Measurements from ENCODE around the gene MALT1. TPM values are rescaled to one million over a fixed set of nuclear protein-coding genes. Genes with fewer than 3 reads are reported as not detected.

Gene MALT1, protein sequence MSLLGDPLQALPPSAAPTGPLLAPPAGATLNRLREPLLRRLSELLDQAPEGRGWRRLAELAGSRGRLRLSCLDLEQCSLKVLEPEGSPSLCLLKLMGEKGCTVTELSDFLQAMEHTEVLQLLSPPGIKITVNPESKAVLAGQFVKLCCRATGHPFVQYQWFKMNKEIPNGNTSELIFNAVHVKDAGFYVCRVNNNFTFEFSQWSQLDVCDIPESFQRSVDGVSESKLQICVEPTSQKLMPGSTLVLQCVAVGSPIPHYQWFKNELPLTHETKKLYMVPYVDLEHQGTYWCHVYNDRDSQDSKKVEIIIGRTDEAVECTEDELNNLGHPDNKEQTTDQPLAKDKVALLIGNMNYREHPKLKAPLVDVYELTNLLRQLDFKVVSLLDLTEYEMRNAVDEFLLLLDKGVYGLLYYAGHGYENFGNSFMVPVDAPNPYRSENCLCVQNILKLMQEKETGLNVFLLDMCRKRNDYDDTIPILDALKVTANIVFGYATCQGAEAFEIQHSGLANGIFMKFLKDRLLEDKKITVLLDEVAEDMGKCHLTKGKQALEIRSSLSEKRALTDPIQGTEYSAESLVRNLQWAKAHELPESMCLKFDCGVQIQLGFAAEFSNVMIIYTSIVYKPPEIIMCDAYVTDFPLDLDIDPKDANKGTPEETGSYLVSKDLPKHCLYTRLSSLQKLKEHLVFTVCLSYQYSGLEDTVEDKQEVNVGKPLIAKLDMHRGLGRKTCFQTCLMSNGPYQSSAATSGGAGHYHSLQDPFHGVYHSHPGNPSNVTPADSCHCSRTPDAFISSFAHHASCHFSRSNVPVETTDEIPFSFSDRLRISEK
- polyA plus RNA-seq (2011; rRNA removed) (30.0 and 30.7 TPM in 2 replicates), polyA plus RNA-seq (2017; fragmentation: RNase III; extraction: RNeasy Plus Mini Kit Qiagen cat#74134 plus additional on column Dnase treatment) (28.0 to 34.0 TPM (median 33.3 TPM) in 3 replicates), polyA minus RNA-seq (2011; rRNA and poly(A)+ RNA removed) (17.7 and 20.4 TPM in 2 replicates)
- 5.9 and 6.5 TPM in 2 replicates for polyA plus RNA-seq (2012; cell fraction: cytosol; rRNA removed)
- polyA plus RNA-seq (2012; cell fraction: nucleus; rRNA removed): 3.8 and 5.5 TPM in 2 replicates

DNA sequence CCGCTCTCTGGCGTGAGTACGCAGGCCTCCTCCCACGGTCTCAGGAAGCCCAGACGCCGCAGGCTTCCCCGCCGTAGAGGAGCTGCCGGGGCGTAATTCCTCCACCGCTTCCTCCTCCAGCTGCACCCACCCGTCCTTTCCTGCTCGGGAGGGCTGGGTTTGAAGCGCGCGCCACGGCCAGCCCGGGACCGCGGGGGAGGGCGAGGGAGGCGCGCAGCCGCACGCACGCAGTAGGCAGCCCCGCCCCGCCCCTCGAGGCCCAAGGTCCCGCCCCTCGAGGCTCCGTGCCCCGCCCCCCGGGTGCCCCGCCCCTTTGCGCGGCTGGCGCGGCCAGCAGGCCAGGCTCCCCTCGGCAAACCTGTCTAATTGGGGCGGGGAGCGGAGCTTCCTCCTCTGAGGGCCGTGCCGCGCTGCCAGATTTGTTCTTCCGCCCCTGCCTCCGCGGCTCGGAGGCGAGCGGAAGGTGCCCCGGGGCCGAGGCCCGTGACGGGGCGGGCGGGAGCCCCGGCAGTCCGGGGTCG is at the start of gene MALT1:
MALT1 (plus strand) TSS at position 355 of the 521 bp plus-strand sequence. CDS start 179 bp downstream, outside the sequence.
- ATAC-seq: peak; percentile 79 to 92
- 0% methylated on average over 2 of the region's 60 CpGs for WGBS (ENCODE audit: missing lambda C conversion rate)
- peak; percentile 55 to 88 for DNase-seq (ENCODE audit: low read depth in 1 of 2, low spot score in 1 of 2)
- Histone ChIP-seq H3K27ac (peak within 1 kb of the TSS; percentile 97), H3K9me3 (no peaks in the 10 kb centered on the region), H3K4me2 (peak within 1 kb of the TSS; percentile 94), H3K4me1 (peaks cover 76% of the 10 kb centered on the region), H3K4me3 (peak within 1 kb of the TSS; percentile 90)
- CTCF ChIA-PET: interaction anchor here (0.9 to 2.5 kb wide), 5 partner anchors 13 to 143 kb away, joined by 3 to 8 read pairs (median 3); no protein-coding TSS in a partner anchor
- no peak for TF ChIP-seq JUNB (IDR thresholded peaks at IDR 0.05)
- no peak for TF ChIP-seq ZSCAN20 (CRISPR knock-in tag; IDR thresholded peaks at IDR 0.05)
- TF ChIP-seq, protein P1, sequence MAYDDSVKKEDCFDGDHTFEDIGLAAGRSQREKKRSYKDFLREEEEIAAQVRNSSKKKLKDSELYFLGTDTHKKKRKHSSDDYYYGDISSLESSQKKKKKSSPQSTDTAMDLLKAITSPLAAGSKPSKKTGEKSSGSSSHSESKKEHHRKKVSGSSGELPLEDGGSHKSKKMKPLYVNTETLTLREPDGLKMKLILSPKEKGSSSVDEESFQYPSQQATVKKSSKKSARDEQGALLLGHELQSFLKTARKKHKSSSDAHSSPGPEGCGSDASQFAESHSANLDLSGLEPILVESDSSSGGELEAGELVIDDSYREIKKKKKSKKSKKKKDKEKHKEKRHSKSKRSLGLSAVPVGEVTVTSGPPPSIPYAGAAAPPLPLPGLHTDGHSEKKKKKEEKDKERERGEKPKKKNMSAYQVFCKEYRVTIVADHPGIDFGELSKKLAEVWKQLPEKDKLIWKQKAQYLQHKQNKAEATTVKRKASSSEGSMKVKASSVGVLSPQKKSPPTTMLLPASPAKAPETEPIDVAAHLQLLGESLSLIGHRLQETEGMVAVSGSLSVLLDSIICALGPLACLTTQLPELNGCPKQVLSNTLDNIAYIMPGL (CRISPR knock-in tag; IDR thresholded peaks at IDR 0.05; ENCODE audit: borderline replicate concordance): no peak
- peak; percentile 56 for TF ChIP-seq POLR2A (IDR thresholded peaks at IDR 0.05; ENCODE audit: low read length)
- no peak for TF ChIP-seq HOXB5 (CRISPR knock-in tag; IDR thresholded peaks at IDR 0.05)
- TF ChIP-seq RAD21 (conservative IDR thresholded peaks at IDR 0.05 in 1 of 2, IDR thresholded peaks at IDR 0.05 in 1 of 2): 0 out of 5 replicates have a peak, but pooled peaks of 1 of the 2 experiments have one; percentile 14
- TF ChIP-seq EP300 (IDR thresholded peaks at IDR 0.05): no peak
- no peak for TF ChIP-seq FOXS1 (CRISPR knock-in tag; IDR thresholded peaks at IDR 0.05)
- TF ChIP-seq TP53 (CRISPR knock-in tag; IDR thresholded peaks at IDR 0.05): no peak
- TF ChIP-seq, protein P2, sequence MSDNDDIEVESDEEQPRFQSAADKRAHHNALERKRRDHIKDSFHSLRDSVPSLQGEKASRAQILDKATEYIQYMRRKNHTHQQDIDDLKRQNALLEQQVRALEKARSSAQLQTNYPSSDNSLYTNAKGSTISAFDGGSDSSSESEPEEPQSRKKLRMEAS (IDR thresholded peaks at IDR 0.05): peak; percentile 51; the same call in 1 of the 2 replicates
- TF ChIP-seq GATA3 (IDR thresholded peaks at IDR 0.05; ENCODE audit: borderline replicate concordance): no peak
- peak; percentile 36 to 75; a peak in 3 of 5 replicates for TF ChIP-seq JUN (IDR thresholded peaks at IDR 0.05)
- TF ChIP-seq, protein P3, sequence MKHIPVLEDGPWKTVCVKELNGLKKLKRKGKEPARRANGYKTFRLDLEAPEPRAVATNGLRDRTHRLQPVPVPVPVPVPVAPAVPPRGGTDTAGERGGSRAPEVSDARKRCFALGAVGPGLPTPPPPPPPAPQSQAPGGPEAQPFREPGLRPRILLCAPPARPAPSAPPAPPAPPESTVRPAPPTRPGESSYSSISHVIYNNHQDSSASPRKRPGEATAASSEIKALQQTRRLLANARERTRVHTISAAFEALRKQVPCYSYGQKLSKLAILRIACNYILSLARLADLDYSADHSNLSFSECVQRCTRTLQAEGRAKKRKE (CRISPR knock-in tag; IDR thresholded peaks at IDR 0.05; ENCODE audit: low read depth): no peak
- no peak for TF ChIP-seq HDAC2 (IDR thresholded peaks at IDR 0.05)
- TF ChIP-seq, protein P4, sequence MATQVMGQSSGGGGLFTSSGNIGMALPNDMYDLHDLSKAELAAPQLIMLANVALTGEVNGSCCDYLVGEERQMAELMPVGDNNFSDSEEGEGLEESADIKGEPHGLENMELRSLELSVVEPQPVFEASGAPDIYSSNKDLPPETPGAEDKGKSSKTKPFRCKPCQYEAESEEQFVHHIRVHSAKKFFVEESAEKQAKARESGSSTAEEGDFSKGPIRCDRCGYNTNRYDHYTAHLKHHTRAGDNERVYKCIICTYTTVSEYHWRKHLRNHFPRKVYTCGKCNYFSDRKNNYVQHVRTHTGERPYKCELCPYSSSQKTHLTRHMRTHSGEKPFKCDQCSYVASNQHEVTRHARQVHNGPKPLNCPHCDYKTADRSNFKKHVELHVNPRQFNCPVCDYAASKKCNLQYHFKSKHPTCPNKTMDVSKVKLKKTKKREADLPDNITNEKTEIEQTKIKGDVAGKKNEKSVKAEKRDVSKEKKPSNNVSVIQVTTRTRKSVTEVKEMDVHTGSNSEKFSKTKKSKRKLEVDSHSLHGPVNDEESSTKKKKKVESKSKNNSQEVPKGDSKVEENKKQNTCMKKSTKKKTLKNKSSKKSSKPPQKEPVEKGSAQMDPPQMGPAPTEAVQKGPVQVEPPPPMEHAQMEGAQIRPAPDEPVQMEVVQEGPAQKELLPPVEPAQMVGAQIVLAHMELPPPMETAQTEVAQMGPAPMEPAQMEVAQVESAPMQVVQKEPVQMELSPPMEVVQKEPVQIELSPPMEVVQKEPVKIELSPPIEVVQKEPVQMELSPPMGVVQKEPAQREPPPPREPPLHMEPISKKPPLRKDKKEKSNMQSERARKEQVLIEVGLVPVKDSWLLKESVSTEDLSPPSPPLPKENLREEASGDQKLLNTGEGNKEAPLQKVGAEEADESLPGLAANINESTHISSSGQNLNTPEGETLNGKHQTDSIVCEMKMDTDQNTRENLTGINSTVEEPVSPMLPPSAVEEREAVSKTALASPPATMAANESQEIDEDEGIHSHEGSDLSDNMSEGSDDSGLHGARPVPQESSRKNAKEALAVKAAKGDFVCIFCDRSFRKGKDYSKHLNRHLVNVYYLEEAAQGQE (IDR thresholded peaks at IDR 0.05): no peak
- TF ChIP-seq, protein P5, sequence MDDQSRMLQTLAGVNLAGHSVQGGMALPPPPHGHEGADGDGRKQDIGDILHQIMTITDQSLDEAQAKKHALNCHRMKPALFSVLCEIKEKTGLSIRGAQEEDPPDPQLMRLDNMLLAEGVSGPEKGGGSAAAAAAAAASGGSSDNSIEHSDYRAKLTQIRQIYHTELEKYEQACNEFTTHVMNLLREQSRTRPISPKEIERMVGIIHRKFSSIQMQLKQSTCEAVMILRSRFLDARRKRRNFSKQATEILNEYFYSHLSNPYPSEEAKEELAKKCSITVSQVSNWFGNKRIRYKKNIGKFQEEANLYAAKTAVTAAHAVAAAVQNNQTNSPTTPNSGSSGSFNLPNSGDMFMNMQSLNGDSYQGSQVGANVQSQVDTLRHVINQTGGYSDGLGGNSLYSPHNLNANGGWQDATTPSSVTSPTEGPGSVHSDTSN (IDR thresholded peaks at IDR 0.05): no peak
- TF ChIP-seq, protein P6, sequence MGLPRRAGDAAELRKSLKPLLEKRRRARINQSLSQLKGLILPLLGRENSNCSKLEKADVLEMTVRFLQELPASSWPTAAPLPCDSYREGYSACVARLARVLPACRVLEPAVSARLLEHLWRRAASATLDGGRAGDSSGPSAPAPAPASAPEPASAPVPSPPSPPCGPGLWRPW (IDR thresholded peaks at IDR 0.05): no peak
- TF ChIP-seq ESRRA (IDR thresholded peaks at IDR 0.05; ENCODE audit: borderline replicate concordance, low read length): no peak
- TF ChIP-seq NPAS2 (CRISPR knock-in tag; IDR thresholded peaks at IDR 0.05; ENCODE audit: borderline replicate concordance): no peak
- TF ChIP-seq FOSB (CRISPR knock-in tag; IDR thresholded peaks at IDR 0.05): no peak
- TF ChIP-seq, protein P7, sequence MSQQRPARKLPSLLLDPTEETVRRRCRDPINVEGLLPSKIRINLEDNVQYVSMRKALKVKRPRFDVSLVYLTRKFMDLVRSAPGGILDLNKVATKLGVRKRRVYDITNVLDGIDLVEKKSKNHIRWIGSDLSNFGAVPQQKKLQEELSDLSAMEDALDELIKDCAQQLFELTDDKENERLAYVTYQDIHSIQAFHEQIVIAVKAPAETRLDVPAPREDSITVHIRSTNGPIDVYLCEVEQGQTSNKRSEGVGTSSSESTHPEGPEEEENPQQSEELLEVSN (IDR thresholded peaks at IDR 0.05; ENCODE audit: borderline replicate concordance, low read depth): no peak
- FAIRE-seq: no peak
- POLR2A ChIA-PET: interaction anchor here (0.6 to 2.4 kb wide), 11 partner anchors 9 to 146 kb away, joined by 3 to 14 read pairs (median 3); no protein-coding TSS in a partner anchor

Measured in A549 (cell line).